ENCODE measurements around the gene SLPI. TPM values are rescaled to one million over a fixed set of nuclear protein-coding genes. Genes with fewer than 3 reads are reported as not detected.

The SLPI gene
- total and polyA plus RNA-seq, 8 donors: 4.4 to 51.1 (median 26.7) TPM

GRCh38 chr20:45289942-45290676, 35.7 kb upstream of the SLPI start:
- Histone ChIP-seq H3K27me3 (no peaks in the 10 kb centered on the region), H3K4me3 (no peak overlapping the region), H3K36me3 (no peaks in the 10 kb centered on the region), H3K4me1 (peaks cover 0 to 5% (median 0%) of the 10 kb centered on the region in 3 donors), H3K27ac (no peak overlapping the region), H3K9me3 (no peaks in the 10 kb centered on the region)
- ATAC-seq (no peak), FAIRE-seq (no peak), DNase-seq (no peak)
- 72 to 81% methylated on average over 13 of the region's 13 CpGs for WGBS, 2 donors
- TF ChIP-seq CTCF (IDR thresholded peaks at IDR 0.05): no peak
- intact Hi-C loops (cut with DNase I): loop anchor here in 1 of 3 donors (5.0 to 10.0 kb wide), 2 partner anchors 165 to 188 kb away; partner anchors contain the start of genes KCNS1 and WFDC12

GRCh38 chr20:45288860-45289259, 34.5 kb upstream of the SLPI start:
- Histone ChIP-seq H3K4me1 (peaks cover 0 to 5% (median 0%) of the 10 kb centered on the region in 3 donors), H3K27ac (no peak overlapping the region), H3K9me3 (no peaks in the 10 kb centered on the region), H3K4me3 (no peak overlapping the region), H3K27me3 (no peaks in the 10 kb centered on the region), H3K36me3 (no peaks in the 10 kb centered on the region)
- DNase-seq: no peak
- no peak for TF ChIP-seq CTCF (IDR thresholded peaks at IDR 0.05)
- no peak for FAIRE-seq
- intact Hi-C loops (cut with DNase I): loop anchor here in 1 of 3 donors (10.0 kb wide), 1 partner anchor 164 kb away; the partner anchor contains the start of gene WFDC12
- WGBS, 2 donors: 87 to 88% methylated on average over 5 of the region's 5 CpGs
- no peak for ATAC-seq

- Histone ChIP-seq H3K9me3 (no peaks in the 10 kb centered on the region), H3K27me3 (no peaks in the 10 kb centered on the region), H3K4me1 (peaks cover 0 to 5% (median 0%) of the 10 kb centered on the region in 3 donors), H3K27ac (no peak overlapping the region), H3K36me3 (no peaks in the 10 kb centered on the region), H3K4me3 (no peak overlapping the region)
- intact Hi-C loops (cut with DNase I): loop anchor here in 1 of 3 donors (10.0 kb wide), 1 partner anchor 164 kb away; the partner anchor contains the start of gene WFDC12
- 76 to 77% methylated on average over 4 of the region's 4 CpGs for WGBS, 2 donors
- ATAC-seq: no peak
- DNase-seq: no peak
- no peak for TF ChIP-seq CTCF (IDR thresholded peaks at IDR 0.05)
- FAIRE-seq: no peak
Measured at GRCh38 chr20:45288376-45288775, 34.0 kb upstream of the SLPI start.

GRCh38 chr20:45283551-45284057, 29.2 kb upstream of the SLPI start:
- TF ChIP-seq CTCF (IDR thresholded peaks at IDR 0.05): no peak
- intact Hi-C loops (cut with DNase I): loop anchor here in 1 of 3 donors (10.0 kb wide), 1 partner anchor 159 kb away; the partner anchor contains the start of gene WFDC12
- FAIRE-seq (no peak), ATAC-seq (no peak), DNase-seq (no peak)
- H3K4me3 ChIP-seq: no peak overlapping the region
- H3K4me1 ChIP-seq: no peaks in the 10 kb centered on the region
- no peaks in the 10 kb centered on the region for H3K9me3 ChIP-seq
- no peaks in the 10 kb centered on the region for H3K36me3 ChIP-seq
- H3K27ac ChIP-seq: no peak overlapping the region
- H3K27me3 ChIP-seq: no peaks in the 10 kb centered on the region
- WGBS, 2 donors: 32 to 55% methylated on average over 4 of the region's 4 CpGs
